GM23338 (cell line): Measurements from ENCODE around the gene LAMC3. TPM values are rescaled to one million over a fixed set of nuclear protein-coding genes. Genes with fewer than 3 reads are reported as not detected.

ENCODE experiments used
- ATAC-seq: fragments of 200-7000 bp; cut with Tn5 transposase; 3 replicates; pipeline ENCODE4 v1.9.1; 2020
- DNase-seq: peaks from one replicate; pipeline ENCODE4 v3.0.0-alpha.2; 2015; ENCODE audit warnings: low spot score
- H2AFZ ChIP-seq: fragments of 200-600 bp; sonication (generic); 2 replicates; pipeline ENCODE4 v1.8.0; 2016; ENCODE audit warnings: antibody characterized with exemption, mild to moderate bottlenecking, moderate library complexity
- H3F3A ChIP-seq: fragments of 200-600 bp; sonication (generic); replicated peaks from 2 replicates; pipeline ENCODE4 v1.8.0; 2017; ENCODE audit warnings: antibody characterized with exemption, mixed run types, low read depth
- H3K27ac ChIP-seq: fragments of 200-600 bp; sonication (generic); 2 replicates; pipeline ENCODE4 v1.6.1; 2016; ENCODE audit warnings: low read depth
- H3K27me3 ChIP-seq: fragments of 200-600 bp; sonication (generic); 2 replicates; pipeline ENCODE4 v1.8.0; 2016; ENCODE audit warnings: mild to moderate bottlenecking, mixed run types, moderate library complexity; ENCODE audit not compliant: insufficient read depth
- H3K36me3 ChIP-seq: fragments of 200-600 bp; sonication (generic); 2 replicates; pipeline ENCODE4 v1.8.0; 2016; ENCODE audit warnings: mild to moderate bottlenecking; ENCODE audit not compliant: insufficient read depth
- H3K4me1 ChIP-seq: fragments of 200-600 bp; sonication (generic); 2 replicates; pipeline ENCODE4 v1.8.0; 2016; ENCODE audit warnings: mild to moderate bottlenecking, moderate library complexity; ENCODE audit not compliant: insufficient read depth
- H3K4me2 ChIP-seq: fragments of 200-600 bp; sonication (generic); 2 replicates; pipeline ENCODE4 v1.7.1; 2017; ENCODE audit warnings: mixed run types
- H3K4me3 ChIP-seq: fragments of 200-600 bp; sonication (generic); 2 replicates; pipeline ENCODE4 v1.6.1; 2016; ENCODE audit warnings: mixed run types
- H3K79me2 ChIP-seq: fragments of 200-600 bp; sonication (generic); replicated peaks from 2 replicates; pipeline ENCODE4 v1.8.0; 2017; ENCODE audit warnings: mild to moderate bottlenecking; ENCODE audit not compliant: insufficient read depth
- H3K9me2 ChIP-seq: fragments of 200-600 bp; sonication (generic); 2 replicates; pipeline ENCODE4 v1.8.0; 2017; ENCODE audit not compliant: insufficient read depth
- H4K20me1 ChIP-seq: fragments of 200-600 bp; sonication (generic); replicated peaks from 2 replicates; pipeline ENCODE4 v1.8.0; 2017; ENCODE audit warnings: mild to moderate bottlenecking; ENCODE audit not compliant: insufficient read depth
- H3K27ac Mint-ChIP-seq: 2 replicates; pipeline ENCODE4 v1.8.0; 2020; ENCODE audit warnings: inconsistent platforms, mild to moderate bottlenecking, moderate library complexity, mixed read lengths
- H3K27me3 Mint-ChIP-seq: 3 replicates; pipeline ENCODE4 v1.8.0; 2022; ENCODE audit warnings: low read depth, mild to moderate bottlenecking, moderate library complexity, mixed read lengths, inconsistent platforms; ENCODE audit not compliant: insufficient read depth, poor library complexity
- H3K36me3 Mint-ChIP-seq: 3 replicates; pipeline ENCODE4 v1.8.0; 2021; ENCODE audit warnings: low read depth, mild to moderate bottlenecking, inconsistent platforms, moderate library complexity, mixed read lengths
- H3K4me1 Mint-ChIP-seq: 3 replicates; pipeline ENCODE4 v1.8.0; 2020; ENCODE audit warnings: mild to moderate bottlenecking, inconsistent platforms, mixed read lengths
- H3K4me3 Mint-ChIP-seq: 3 replicates; pipeline ENCODE4 v1.8.0; 2021; ENCODE audit warnings: moderate library complexity, mild to moderate bottlenecking, inconsistent platforms, mixed read lengths
- H3K9me3 Mint-ChIP-seq: 3 replicates; pipeline ENCODE4 v1.8.0; 2020; ENCODE audit warnings: moderate library complexity, mild to moderate bottlenecking, inconsistent platforms, mixed read lengths
- JUNB ChIP-seq: IDR thresholded peaks from one replicate; pipeline ENCODE4 v1.6.1; 2016; ENCODE audit warnings: antibody characterized with exemption; ENCODE audit not compliant: unreplicated experiment
- NANOG ChIP-seq: IDR thresholded peaks from 2 replicates; pipeline ENCODE4 v1.6.1; 2016; ENCODE audit warnings: antibody characterized with exemption, borderline replicate concordance
- POLR2AphosphoS5 ChIP-seq: IDR thresholded peaks from 2 replicates; pipeline ENCODE4 v1.6.1; 2016; ENCODE audit warnings: antibody characterized with exemption, low read depth
- ZNF331 ChIP-seq: fragments of 250-450 bp; sonication (Bioruptor Pico); IDR thresholded peaks from 2 replicates; pipeline ENCODE4 v1.5.0; 2020; ENCODE audit warnings: low read depth, mild to moderate bottlenecking, moderate library complexity
- polyA plus RNA-seq: library from polyadenylated mRNA; unstranded; fragments of >200 nt; fragmentation: Nextera tagmentation; extraction: Ambion mirVana; gene quantifications from 2 replicates; pipeline ENCODE4 v1.2.1, GENCODE V29; 2016
- total RNA-seq: library from RNA; depleted of rRNA; stranded (reverse); fragments of >200 nt; shearing (Covaris generic); gene quantifications from 2 replicates; pipeline ENCODE4 v1.2.3, GENCODE V29; 2014
- TF ChIP-seq, protein P1 (sequence below): fragments of 250-450 bp; sonication (Bioruptor Pico); IDR thresholded peaks from 2 replicates; pipeline ENCODE4 v1.5.0; 2020; ENCODE audit warnings: mild to moderate bottlenecking, moderate library complexity
- TF ChIP-seq, protein P2 (sequence below): IDR thresholded peaks from 2 replicates; pipeline ENCODE4 v1.6.1; 2016; ENCODE audit warnings: antibody characterized with exemption

LAMC3 gene
- total and polyA plus RNA-seq, 2 experiments from 2014 or later, result 9.0 to 27.4 TPM

DNA sequence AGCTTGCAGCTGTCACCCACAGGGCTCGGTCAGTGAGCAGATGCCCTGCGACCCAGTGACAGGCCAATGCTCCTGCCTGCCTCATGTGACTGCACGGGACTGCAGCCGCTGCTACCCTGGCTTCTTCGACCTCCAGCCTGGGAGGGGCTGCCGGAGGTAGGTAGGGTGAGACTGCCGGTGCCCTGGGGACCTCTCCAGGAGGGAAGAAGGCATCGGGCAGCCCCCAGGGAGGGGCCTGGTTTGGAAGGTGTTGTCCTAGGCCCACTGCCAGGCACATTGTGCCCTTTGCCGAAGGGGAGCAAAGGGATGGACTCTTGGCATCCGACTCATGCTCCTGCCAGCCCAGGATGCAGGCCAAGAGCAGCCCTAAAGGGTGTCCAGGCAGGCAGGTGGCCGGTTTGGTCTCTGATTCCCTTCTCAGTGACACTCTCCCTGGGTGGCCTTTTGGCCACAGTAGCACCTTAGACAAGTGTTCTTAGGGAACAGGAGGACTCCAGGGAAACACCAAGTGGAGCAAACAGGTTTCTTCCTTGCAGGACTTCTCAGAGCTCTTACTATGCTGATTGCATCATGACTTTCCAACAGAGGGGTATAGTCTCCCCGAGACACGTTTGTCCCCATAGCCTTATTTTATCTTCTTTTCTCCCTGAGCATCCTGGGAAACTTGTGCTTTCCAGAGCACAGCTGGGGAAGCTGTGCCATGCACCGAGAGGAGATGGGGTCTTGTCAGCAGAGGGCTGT lies 59.3 kb downstream of the LAMC3 start (continued):
- TF ChIP-seq POLR2AphosphoS5, result no peak

DNA sequence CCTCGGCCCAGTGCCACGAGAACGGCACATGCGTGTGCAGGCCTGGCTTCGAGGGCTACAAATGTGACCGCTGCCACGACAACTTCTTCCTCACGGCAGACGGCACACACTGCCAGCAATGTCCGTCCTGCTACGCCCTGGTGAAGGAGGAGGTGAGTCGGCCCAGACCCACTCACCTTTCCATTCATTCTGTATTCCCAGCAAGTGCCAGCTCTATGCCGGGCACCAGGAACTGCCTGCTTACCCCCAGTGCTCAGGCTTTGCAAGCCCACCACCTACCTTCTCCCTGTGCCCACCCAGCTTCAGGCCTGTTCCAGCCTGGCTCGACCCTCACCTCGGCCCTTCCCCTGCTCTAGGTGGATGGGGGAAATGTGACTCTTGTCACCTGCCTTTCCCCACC lies 60.7 kb downstream of the LAMC3 start:
- no peak overlapping the region for H3K4me3 ChIP-seq
- no peak overlapping the region for H3K4me3 Mint-ChIP-seq
- peaks cover 4% of the 10 kb centered on the region; the same call in 1 of the 2 replicates for H4K20me1 ChIP-seq
- H3K4me1 ChIP-seq, result no peaks in the 10 kb centered on the region
- no peaks in the 10 kb centered on the region for H3K36me3 ChIP-seq
- H3K9me3 Mint-ChIP-seq, result no peaks in the 10 kb centered on the region
- no peaks in the 10 kb centered on the region; the same call in 2 of the 3 replicates for H3K4me1 Mint-ChIP-seq
- no peak overlapping the region for H3K4me2 ChIP-seq
- no peak overlapping the region for H2AFZ ChIP-seq
- no peak for DNase-seq
- H3F3A ChIP-seq, result no peaks in the 10 kb centered on the region
- no peak for ATAC-seq
- H3K36me3 Mint-ChIP-seq, result peaks cover 2% of the 10 kb centered on the region; the same call in 1 of the 3 replicates
- peaks cover 13% of the 10 kb centered on the region for H3K27me3 Mint-ChIP-seq
- H3K9me2 ChIP-seq, result no peaks in the 10 kb centered on the region
- no peaks in the 10 kb centered on the region for H3K27me3 ChIP-seq
- TF ChIP-seq JUNB, result no peak
- TF ChIP-seq, protein P1, sequence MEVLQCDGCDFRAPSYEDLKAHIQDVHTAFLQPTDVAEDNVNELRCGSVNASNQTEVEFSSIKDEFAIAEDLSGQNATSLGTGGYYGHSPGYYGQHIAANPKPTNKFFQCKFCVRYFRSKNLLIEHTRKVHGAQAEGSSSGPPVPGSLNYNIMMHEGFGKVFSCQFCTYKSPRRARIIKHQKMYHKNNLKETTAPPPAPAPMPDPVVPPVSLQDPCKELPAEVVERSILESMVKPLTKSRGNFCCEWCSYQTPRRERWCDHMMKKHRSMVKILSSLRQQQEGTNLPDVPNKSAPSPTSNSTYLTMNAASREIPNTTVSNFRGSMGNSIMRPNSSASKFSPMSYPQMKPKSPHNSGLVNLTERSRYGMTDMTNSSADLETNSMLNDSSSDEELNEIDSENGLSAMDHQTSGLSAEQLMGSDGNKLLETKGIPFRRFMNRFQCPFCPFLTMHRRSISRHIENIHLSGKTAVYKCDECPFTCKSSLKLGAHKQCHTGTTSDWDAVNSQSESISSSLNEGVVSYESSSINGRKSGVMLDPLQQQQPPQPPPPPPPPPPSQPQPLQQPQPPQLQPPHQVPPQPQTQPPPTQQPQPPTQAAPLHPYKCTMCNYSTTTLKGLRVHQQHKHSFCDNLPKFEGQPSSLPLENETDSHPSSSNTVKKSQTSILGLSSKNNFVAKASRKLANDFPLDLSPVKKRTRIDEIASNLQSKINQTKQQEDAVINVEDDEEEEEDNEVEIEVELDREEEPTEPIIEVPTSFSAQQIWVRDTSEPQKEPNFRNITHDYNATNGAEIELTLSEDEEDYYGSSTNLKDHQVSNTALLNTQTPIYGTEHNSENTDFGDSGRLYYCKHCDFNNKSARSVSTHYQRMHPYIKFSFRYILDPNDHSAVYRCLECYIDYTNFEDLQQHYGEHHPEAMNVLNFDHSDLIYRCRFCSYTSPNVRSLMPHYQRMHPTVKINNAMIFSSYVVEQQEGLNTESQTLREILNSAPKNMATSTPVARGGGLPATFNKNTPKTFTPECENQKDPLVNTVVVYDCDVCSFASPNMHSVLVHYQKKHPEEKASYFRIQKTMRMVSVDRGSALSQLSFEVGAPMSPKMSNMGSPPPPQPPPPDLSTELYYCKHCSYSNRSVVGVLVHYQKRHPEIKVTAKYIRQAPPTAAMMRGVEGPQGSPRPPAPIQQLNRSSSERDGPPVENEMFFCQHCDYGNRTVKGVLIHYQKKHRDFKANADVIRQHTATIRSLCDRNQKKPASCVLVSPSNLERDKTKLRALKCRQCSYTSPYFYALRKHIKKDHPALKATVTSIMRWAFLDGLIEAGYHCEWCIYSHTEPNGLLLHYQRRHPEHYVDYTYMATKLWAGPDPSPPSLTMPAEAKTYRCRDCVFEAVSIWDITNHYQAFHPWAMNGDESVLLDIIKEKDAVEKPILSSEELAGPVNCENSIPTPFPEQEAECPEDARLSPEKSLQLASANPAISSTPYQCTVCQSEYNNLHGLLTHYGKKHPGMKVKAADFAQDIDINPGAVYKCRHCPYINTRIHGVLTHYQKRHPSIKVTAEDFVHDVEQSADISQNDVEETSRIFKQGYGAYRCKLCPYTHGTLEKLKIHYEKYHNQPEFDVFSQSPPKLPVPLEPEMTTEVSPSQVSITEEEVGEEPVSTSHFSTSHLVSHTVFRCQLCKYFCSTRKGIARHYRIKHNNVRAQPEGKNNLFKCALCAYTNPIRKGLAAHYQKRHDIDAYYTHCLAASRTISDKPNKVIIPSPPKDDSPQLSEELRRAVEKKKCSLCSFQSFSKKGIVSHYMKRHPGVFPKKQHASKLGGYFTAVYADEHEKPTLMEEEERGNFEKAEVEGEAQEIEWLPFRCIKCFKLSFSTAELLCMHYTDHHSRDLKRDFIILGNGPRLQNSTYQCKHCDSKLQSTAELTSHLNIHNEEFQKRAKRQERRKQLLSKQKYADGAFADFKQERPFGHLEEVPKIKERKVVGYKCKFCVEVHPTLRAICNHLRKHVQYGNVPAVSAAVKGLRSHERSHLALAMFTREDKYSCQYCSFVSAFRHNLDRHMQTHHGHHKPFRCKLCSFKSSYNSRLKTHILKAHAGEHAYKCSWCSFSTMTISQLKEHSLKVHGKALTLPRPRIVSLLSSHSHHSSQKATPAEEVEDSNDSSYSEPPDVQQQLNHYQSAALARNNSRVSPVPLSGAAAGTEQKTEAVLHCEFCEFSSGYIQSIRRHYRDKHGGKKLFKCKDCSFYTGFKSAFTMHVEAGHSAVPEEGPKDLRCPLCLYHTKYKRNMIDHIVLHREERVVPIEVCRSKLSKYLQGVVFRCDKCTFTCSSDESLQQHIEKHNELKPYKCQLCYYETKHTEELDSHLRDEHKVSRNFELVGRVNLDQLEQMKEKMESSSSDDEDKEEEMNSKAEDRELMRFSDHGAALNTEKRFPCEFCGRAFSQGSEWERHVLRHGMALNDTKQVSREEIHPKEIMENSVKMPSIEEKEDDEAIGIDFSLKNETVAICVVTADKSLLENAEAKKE, result no peak
- TF ChIP-seq NANOG, result no peak
- TF ChIP-seq, protein P2, sequence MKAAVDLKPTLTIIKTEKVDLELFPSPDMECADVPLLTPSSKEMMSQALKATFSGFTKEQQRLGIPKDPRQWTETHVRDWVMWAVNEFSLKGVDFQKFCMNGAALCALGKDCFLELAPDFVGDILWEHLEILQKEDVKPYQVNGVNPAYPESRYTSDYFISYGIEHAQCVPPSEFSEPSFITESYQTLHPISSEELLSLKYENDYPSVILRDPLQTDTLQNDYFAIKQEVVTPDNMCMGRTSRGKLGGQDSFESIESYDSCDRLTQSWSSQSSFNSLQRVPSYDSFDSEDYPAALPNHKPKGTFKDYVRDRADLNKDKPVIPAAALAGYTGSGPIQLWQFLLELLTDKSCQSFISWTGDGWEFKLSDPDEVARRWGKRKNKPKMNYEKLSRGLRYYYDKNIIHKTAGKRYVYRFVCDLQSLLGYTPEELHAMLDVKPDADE, result no peak
- TF ChIP-seq POLR2AphosphoS5, result no peak
- no peak for TF ChIP-seq ZNF331
- no peak overlapping the region for H3K27ac ChIP-seq
- H3K79me2 ChIP-seq, result no peaks in the 10 kb centered on the region
- peak overlapping the region; percentile 73; the same call in 1 of the 2 replicates for H3K27ac Mint-ChIP-seq
